COLO829 (cell line): Measurements from ENCODE around the gene TEX29.

Source experiments
- DNase-seq: peaks from one replicate; pipeline ENCODE4 v3.0.0; 2012; ENCODE audit warnings: low spot score

The TEX29 gene

GRCh38 chr13:111291908-111292307, 28.5 kb upstream of the TEX29 start:
- no peak for DNase-seq

DNA sequence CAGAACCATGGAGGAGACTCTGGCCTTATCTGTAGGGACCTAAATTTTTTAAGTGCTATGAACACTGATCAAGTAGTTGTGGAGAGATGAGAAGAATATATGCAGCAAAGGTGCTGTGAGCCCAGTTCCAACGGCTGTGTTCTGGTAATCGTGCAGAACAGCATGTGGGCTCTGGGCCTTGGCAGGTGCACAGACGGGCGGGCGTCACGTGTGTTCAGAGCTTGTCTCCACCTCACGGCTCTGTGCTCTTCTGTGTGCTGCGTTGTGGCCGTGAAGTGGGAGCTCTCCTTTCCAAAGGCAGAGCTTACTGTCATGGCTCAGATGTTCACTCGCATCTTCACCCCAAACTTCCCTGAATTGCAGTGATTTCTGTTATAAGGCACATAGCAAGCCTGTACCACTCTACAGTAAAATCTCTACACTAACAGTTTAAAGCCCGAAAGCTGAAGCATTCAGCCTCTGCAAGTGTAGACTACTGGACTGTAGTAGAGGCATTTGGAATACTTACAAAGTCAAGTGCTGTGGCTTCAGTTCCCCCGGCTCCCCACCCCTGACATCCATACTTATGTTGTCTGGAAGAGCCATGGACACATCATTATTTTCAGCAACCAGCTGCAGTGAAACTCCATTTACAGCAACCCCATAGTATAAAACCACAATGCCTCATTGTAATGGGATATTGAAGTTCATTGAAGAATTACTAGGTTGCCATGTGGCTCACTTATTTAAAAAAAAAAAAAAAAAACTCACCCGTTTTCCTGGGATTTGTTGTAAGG, 27.5 kb upstream of the TEX29 start:
- DNase-seq = no peak

GRCh38 chr13:111295886-111296285, 24.6 kb upstream of the TEX29 start:
- no peak for DNase-seq

- DNase-seq = no peak
Observed at GRCh38 chr13:111296417-111296816, 24.0 kb upstream of the TEX29 start.

DNA sequence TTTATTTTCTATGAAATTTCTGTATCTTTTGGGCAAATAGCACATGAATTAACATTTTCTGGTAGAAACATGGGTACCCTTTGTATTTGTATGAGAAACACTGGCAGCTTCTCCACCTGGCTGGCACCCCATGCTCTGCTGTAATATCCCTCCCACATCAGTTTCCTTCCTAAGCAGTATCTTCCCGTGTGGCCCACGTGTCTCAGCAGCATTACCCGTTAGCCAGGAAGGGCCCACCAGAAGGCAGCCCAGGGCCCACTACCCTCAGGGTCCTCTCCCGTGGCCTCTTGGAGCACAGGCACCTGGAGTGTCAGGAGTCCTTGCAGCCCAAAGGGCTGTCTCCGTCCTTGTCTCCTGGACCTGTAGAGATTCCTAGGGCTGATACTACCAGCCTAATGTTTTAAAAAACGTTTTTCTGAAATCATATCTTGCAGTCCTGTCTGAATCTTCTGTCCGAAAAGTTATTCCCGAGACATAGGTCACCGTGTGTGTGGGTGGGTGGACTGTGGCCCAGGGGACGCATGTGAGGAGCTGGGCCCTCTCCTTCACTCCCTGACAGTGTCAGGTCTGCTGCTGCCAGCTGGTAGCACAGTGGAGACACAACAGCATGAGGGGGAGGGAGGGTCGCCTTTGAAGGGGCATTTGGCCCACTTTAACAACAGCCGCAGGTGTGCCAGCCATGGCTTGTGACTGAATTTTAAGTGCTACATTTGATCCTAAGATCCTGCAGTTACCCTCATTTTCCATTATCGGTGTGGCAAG, 22.0 kb upstream of the TEX29 start:
- DNase-seq = no peak

GRCh38 chr13:111302045-111302726, 18.3 kb upstream of the TEX29 start:
- DNase-seq = no peak

DNA sequence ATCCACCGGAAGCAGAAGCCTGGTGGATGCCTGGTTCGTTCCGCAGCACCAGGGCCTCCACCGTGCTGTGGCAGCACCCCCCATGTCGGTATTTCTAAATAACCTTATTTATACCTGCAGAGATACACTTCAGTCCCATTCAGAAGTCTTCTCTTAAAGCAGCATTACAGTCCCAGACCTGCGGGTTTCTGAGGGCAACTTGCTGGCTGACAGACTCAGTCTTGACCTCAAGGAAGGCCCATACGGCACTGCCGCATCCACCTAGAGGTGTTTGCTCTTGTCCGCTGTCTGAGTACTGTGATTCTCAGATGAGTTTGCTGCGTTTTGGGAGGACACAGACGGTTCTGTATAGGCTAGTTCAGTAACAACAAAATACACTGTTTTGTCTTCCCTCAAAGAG, 16.9 kb upstream of the TEX29 start:
- no peak for DNase-seq

DNA sequence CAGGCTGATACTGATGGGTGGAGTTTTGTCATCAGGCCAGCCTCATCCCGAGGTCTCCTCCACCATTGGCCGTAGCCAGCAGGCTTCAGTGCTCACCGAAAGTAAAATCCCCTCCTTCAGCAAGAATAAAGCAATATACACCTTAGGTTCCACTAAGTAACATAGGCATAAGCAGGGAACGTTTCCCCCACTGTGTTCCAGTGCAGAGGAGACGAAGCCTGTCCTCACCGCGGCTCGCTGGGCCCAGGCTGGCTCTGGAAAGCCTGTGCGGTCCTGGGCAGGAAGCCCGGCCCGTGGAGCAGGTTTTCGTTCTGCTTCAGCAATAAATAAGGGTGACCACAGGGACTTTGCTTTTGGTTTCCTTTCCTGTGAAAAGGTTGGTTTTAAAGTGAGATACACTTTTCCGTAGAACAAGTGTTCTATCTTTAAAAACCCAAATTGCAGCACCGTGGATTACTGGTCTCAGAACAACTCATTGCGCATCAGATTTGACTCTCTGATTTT, 16.3 kb upstream of the TEX29 start:
- DNase-seq = no peak

GRCh38 chr13:111304603-111305289, 15.7 kb upstream of the TEX29 start:
- no peak for DNase-seq

DNA sequence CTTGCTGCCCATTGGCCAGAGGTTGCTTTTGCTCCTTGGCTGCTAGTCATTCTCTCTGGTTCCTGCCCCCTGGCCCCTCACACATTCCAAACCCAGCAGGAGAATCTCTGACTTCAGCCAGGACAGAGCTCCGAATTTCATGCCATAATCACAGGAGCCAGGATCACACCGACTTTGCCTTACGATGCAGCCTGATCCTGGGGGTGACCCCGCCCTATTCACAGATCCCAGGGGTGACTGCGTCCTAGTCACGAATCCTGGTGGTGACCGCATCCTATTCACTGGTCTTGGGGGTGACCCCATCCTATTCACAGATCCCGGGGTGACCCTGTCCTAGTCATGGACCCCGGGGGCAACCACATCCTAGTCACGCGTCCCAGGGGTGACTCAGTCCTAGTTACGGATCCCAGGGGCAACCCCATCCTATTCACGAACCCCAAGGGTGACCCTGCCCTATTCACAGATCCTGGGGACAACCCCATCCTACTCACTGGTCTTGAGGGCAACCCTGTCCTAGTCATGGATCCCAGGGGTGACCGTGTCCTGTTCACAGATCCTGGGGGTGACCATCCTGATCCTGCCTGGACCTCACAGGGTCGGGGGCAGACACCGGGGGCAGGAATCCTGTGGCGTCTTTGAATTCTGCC, 7.4 kb upstream of the TEX29 start:
- no peak for DNase-seq

DNA sequence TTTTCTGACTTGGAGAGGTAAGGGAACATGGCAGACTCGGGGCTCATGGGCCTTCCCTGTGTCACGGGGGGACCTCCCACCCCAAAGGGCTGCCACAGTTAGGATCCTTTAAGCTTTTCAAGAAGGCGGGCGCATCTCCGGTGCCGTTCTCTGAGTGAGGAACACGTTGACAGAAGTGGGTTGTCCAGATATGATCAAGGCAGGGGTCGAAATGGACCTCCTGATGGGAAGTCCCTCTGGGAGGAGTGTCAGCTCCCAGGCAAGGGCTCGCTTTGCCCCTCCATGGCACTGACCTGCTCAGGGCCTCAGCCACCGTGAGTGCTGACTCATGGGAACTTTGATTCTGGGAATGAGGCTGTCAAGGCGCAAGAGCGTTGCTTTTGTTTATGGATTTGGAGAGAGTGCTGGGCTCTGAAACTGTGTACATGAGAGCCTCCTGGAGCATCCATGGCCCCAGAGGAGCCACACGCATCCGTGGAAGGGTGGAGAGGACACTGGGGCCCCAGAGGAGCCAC, 6.5 kb upstream of the TEX29 start:
- no peak for DNase-seq

DNA sequence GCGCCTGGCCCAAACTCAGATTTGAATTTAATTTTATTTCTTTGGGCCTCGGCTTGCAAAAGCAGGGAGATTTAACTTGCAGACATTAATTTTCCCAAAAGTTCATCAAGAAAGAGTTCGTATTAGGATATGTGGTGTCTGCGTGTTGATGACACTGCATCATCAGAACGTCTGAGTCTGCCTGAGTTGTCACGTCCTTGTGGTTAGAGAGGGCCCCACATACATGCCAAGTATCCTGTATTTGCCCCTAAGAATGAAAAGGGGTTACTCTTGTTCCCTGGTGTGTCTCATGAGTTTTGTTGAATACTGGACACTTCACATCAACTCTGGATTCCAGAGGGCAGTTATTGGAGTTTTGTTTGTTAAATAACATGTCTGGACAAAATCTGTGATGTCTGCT, 5.6 kb upstream of the TEX29 start:
- no peak for DNase-seq

DNA sequence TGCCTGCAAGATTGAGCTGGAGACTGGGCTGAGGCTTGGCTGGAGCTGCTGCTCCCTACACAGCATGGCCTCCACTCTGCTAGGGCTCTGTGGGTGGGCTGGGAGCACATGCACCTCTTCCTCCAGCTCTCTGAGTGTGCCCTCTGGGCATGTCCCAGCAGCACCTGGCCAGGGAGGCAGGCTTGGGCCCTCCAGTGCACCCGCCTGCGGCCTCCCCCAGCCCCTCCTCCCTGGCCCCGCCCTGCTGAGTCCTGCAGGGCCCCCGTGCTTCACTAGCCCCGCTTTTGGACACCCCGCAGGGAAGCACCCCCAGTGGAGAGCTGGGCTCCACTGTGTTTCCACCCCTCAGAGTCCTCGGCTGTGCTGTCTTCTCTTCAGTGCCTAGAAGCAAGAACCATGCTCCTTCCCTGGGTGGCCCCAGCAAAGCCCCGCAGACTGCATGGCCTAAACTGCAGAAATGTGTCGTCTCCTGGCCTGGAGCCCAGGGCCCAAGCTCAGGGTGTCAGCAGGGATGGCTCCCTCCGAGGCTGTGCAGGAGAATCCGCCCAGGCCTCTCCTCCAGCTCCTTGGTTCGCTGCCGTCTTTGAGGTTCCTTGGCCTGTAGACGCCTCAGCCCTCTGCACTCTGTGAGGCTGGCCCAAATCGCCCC, 5.0 kb upstream of the TEX29 start:
- no peak for DNase-seq

GRCh38 chr13:111316161-111316730, 4.2 kb upstream of the TEX29 start:
- DNase-seq = no peak

DNA sequence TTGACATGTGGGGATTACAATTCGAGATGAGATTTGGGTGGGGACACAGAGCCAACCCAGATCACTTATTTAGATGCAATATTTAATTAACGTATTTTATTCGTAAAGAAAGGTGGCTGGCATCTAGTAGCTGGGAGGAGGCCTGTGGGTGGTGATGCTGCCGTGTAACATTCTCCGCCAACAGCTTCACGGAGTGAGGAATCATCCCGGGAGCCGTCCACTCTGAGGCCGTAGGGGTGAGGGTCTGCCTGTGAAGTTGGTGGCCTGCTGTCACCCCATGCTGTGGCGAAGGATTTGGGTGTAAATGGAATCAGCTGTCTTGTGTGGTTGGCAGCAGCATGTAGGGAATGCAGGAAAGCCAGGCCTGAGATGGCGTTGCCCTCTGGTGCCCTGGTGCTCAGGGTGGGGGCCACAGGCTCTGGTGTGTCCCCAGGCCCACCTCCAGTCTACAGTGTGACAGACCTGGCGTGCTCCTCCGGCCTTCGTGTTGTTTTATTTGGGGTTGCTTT, 3.3 kb upstream of the TEX29 start:
- DNase-seq = no peak

DNA sequence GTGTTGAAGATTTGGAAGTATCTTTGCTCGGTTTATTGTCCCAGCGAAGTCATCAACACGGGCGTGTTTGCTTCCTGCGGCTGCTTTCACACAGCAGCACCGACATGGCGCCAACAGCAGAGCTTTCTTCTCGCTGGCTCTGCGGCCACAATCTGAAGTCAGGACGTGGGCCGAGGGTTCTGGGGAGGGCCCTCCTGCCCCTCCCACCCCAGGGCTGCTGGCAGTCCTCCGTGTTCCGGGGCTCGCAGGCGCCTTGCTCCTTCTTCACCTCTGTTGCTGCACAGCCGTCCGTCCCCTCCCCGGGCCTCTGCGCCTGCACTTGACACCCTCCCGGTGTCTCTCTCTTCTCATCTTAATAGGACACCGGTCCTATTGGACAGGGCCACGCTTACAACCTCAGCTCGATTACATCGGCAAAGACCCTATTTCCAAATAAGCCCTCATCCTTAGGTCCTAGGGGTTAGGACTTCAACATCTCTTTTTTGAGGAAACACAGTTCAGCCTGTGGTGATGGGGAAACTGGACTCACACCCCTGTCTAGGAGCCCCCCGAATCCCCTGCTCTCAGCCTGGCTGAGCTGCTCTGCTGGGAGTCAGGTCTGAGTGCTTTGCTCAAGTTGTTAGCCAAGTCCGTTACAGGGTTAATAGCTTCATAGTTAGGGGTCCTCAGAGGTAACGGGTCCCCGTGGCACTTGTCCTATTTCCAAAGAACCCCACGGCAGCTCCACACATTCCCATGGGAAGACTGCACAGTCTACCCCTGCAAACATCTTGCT, 2.7 kb upstream of the TEX29 start:
- DNase-seq = no peak

GRCh38 chr13:111318386-111318785, 2.1 kb upstream of the TEX29 start:
- no peak for DNase-seq

- no peak for DNase-seq
Observed at GRCh38 chr13:111319521-111319920, 921 bp upstream of the TEX29 start.
